Uterus (tissue), 2 donors: Measurements from ENCODE around the gene SLC9A5.

Experiments
- CTCF ChIP-seq, 4 experiments: fragments of 200-600 bp in 2 of 4; fragments of 450-650 bp in 2 of 4; sonication (generic) in 2 of 4; IDR thresholded peaks; one replicate each; pipeline ENCODE4 v1.5.1; 2016 to 2019; ENCODE audit warnings: antibody characterized with exemption in 4 of 4, mild to moderate bottlenecking in 2 of 4, moderate library complexity in 1 of 4
- POLR2A ChIP-seq, 2 donors: fragments of 450-650 bp; IDR thresholded peaks; one replicate each; pipeline ENCODE4 v1.6.1; 2016; ENCODE audit warnings: antibody characterized with exemption in 2 of 2, mild to moderate bottlenecking in 1 of 2, moderate library complexity in 1 of 2

- TF ChIP-seq CTCF (IDR thresholded peaks at IDR 0.05) = no peak
- no peak for TF ChIP-seq POLR2A (IDR thresholded peaks at IDR 0.05)
Measured at GRCh38 chr16:67237396-67238277, 11.1 kb upstream of the SLC9A5 start.
